Neural cell (in vitro differentiated cells): ENCODE results near the gene SP100.

Experiments
- CTCF ChIP-seq: fragments of 450-650 bp; IDR thresholded peaks from 2 replicates; pipeline ENCODE4 v1.5.1; 2014; ENCODE audit warnings: antibody characterized with exemption, mild to moderate bottlenecking, moderate library complexity; ENCODE audit not compliant: poor library complexity, severe bottlenecking
- EZH2 ChIP-seq: fragments of 200-600, 300-800 bp; shearing (Covaris generic), sonication (generic); IDR thresholded peaks from 2 replicates; pipeline ENCODE4 v1.6.1; 2014; ENCODE audit warnings: antibody characterized with exemption, low read length, borderline replicate concordance, mild to moderate bottlenecking; ENCODE audit not compliant: insufficient read depth, poor library complexity, severe bottlenecking
- SMC3 ChIP-seq: fragments of 450-650 bp; conservative IDR thresholded peaks from 2 replicates; pipeline ENCODE4 v1.6.1; 2014; ENCODE audit warnings: antibody characterized with exemption, mild to moderate bottlenecking, moderate library complexity; ENCODE audit not compliant: poor library complexity

- TF ChIP-seq CTCF: no peak
- TF ChIP-seq SMC3: no peak
- no peak for TF ChIP-seq EZH2
These were observed 9.4 kb downstream of the SP100 start for GRCh38 chr2:230425377-230425776.
